Tibial nerve (tissue), 4 donors: ENCODE measurements around the gene ITPK1.

Experiments
- CTCF ChIP-seq, 5 experiments: fragments of 200-600 bp in 3 of 5; fragments of 450-650 bp in 2 of 5; sonication (generic) in 3 of 5; IDR thresholded peaks; one replicate each; pipeline ENCODE4 v1.5.1; 2016 to 2019; ENCODE audit warnings: antibody characterized with exemption in 5 of 5, mild to moderate bottlenecking in 3 of 5, moderate library complexity in 2 of 5
- EP300 ChIP-seq, 2 donors: sonication (generic); formaldehyde crosslinking; IDR thresholded peaks; one replicate each; pipeline ENCODE4 v1.6.1; 2017; ENCODE audit warnings: antibody characterized with exemption in 2 of 2, mild to moderate bottlenecking in 1 of 2

DNA sequence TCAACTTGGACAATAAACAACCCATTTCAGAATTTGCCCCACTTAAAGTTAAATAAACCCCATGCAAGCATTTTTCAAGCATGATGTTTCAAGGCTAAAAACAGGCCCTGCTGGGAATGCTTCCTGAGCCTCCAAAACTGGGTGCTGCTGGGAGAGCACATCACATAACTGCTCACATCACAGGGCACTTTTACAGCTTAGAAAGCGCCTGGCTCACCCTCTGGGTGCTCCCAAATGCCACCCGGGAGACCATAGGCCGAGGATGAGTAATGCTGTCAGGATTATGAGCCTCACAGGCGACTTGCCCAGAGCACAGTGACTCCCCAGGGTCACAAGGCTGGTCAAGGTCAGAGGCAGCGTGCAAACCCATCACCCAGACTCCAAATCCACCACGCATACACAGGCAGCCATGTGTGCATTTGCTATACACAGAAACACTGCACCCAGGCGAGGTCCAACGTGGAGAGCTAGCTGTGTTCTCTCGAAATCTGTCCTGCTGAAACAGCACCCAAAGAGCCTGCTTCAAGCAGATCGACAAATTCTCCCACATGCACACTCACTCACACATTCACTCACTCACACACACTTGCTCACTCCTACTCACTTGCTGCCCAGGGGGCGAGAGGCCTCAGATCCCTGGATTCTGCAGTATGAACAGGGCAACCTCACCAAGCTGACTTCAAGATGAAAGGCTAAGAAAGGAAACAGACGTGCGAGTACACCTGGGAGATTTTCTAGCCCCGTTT is 58.7 kb downstream of the ITPK1 start:
- TF ChIP-seq CTCF (IDR thresholded peaks at IDR 0.05), result no peak
- peak in 1 of 2 donors; percentile 26 for TF ChIP-seq EP300 (IDR thresholded peaks at IDR 0.05)
